Measurements from ENCODE around the gene LYST. TPM values are rescaled to one million over a fixed set of nuclear protein-coding genes. Genes with fewer than 3 reads are reported as not detected.

LYST gene
- total RNA-seq, 1 experiment from 2014 or later = 4.8 TPM

- CTCF ChIA-PET = no interaction called here
- no peaks in the 10 kb centered on the region for H3K9me3 ChIP-seq (ENCODE audit: low read length)
These were observed 49.5 kb downstream of the LYST start for GRCh38 chr1:235817101-235817728.

GRCh38 chr1:235809688-235810397, 56.9 kb downstream of the LYST start:
- Histone ChIP-seq H3K4me2 (ENCODE audit: low read length) (no peak overlapping the region), H3K9me3 (ENCODE audit: low read length) (no peaks in the 10 kb centered on the region), H3K4me3 (ENCODE audit: low read length) (no peak overlapping the region), H2AFZ (ENCODE audit: low read length) (no peak overlapping the region), H3K4me1 (ENCODE audit: insufficient read depth, low read length) (no peaks in the 10 kb centered on the region), H3K79me2 (ENCODE audit: low read length) (no peaks in the 10 kb centered on the region), H4K20me1 (ENCODE audit: low read length) (no peaks in the 10 kb centered on the region), H3F3A (ENCODE audit: low read length, unreplicated experiment) (no peaks in the 10 kb centered on the region), H3K27ac (ENCODE audit: low read length) (no peak overlapping the region), H3K36me3 (ENCODE audit: low read depth, low read length) (no peaks in the 10 kb centered on the region), H3K27me3 (ENCODE audit: low read length) (no peaks in the 10 kb centered on the region), H3K9ac (ENCODE audit: low read length) (no peak overlapping the region), H3K9me2 (replicated peaks; ENCODE audit: low read length) (no peaks in the 10 kb centered on the region)
- DNase-seq (no peak), ATAC-seq (no peak)
- TF ChIP-seq EZH2 (IDR thresholded peaks at IDR 0.05; ENCODE audit: low read length, unreplicated experiment) = no peak
- TF ChIP-seq EZH2phosphoT487 (IDR thresholded peaks at IDR 0.05; ENCODE audit: borderline replicate concordance, low read length) = no peak
- TF ChIP-seq CTCF (conservative IDR thresholded peaks at IDR 0.05; ENCODE audit: low read depth, low read length) = no peak
- BruUV-seq (replicated peaks) = no TSS peak
- ChIA-PET CTCF (no interaction called here), POLR2A (ENCODE audit: unreplicated experiment) (no interaction called here)
- intact Hi-C loops (cut with micrococcal nuclease) = no loop called here

More at GRCh38 chr1:235817101-235817728, 49.5 kb downstream of the LYST start:
- H3K4me1 ChIP-seq (ENCODE audit: insufficient read depth, low read length) = peaks cover 13% of the 10 kb centered on the region
- ATAC-seq = no peak
- no peak for DNase-seq
- POLR2A ChIA-PET (ENCODE audit: unreplicated experiment) = no interaction called here
- no peaks in the 10 kb centered on the region for H3K79me2 ChIP-seq (ENCODE audit: low read length)
- TF ChIP-seq CTCF (conservative IDR thresholded peaks at IDR 0.05; ENCODE audit: low read depth, low read length) = no peak
- no peak for TF ChIP-seq EZH2phosphoT487 (IDR thresholded peaks at IDR 0.05; ENCODE audit: borderline replicate concordance, low read length)
- no peaks in the 10 kb centered on the region for H3K36me3 ChIP-seq (ENCODE audit: low read depth, low read length)
- H2AFZ ChIP-seq (ENCODE audit: low read length) = no peak overlapping the region
- no TSS peak for BruUV-seq (replicated peaks)
- H3K4me2 ChIP-seq (ENCODE audit: low read length) = no peak overlapping the region
- intact Hi-C loops (cut with micrococcal nuclease) = no loop called here
- no peaks in the 10 kb centered on the region for H3K9me2 ChIP-seq (replicated peaks; ENCODE audit: low read length)
- H3F3A ChIP-seq (ENCODE audit: low read length, unreplicated experiment) = no peaks in the 10 kb centered on the region
- no peaks in the 10 kb centered on the region for H4K20me1 ChIP-seq (ENCODE audit: low read length)
- no peak overlapping the region for H3K27ac ChIP-seq (ENCODE audit: low read length)
- no peak overlapping the region for H3K4me3 ChIP-seq (ENCODE audit: low read length)
- H3K9ac ChIP-seq (ENCODE audit: low read length) = no peak overlapping the region
- no peaks in the 10 kb centered on the region for H3K27me3 ChIP-seq (ENCODE audit: low read length)

GRCh38 chr1:235808223-235808622, 58.5 kb downstream of the LYST start:
- no peak for ATAC-seq
- Histone ChIP-seq H3F3A (ENCODE audit: low read length, unreplicated experiment) (no peaks in the 10 kb centered on the region), H3K79me2 (ENCODE audit: low read length) (no peaks in the 10 kb centered on the region), H3K9me3 (ENCODE audit: low read length) (no peaks in the 10 kb centered on the region), H3K4me2 (ENCODE audit: low read length) (no peak overlapping the region), H3K36me3 (ENCODE audit: low read depth, low read length) (no peaks in the 10 kb centered on the region), H4K20me1 (ENCODE audit: low read length) (no peaks in the 10 kb centered on the region), H3K27me3 (ENCODE audit: low read length) (no peaks in the 10 kb centered on the region), H2AFZ (ENCODE audit: low read length) (no peak overlapping the region), H3K9me2 (replicated peaks; ENCODE audit: low read length) (no peaks in the 10 kb centered on the region), H3K4me3 (ENCODE audit: low read length) (no peak overlapping the region), H3K9ac (ENCODE audit: low read length) (no peak overlapping the region), H3K27ac (ENCODE audit: low read length) (no peak overlapping the region), H3K4me1 (ENCODE audit: insufficient read depth, low read length) (no peaks in the 10 kb centered on the region)
- DNase-seq = no peak
- ChIA-PET POLR2A (ENCODE audit: unreplicated experiment) (no interaction called here), CTCF (no interaction called here)
- intact Hi-C loops (cut with micrococcal nuclease) = no loop called here
- BruUV-seq (replicated peaks) = no TSS peak
- TF ChIP-seq EZH2 (IDR thresholded peaks at IDR 0.05; ENCODE audit: low read length, unreplicated experiment) (no peak), CTCF (conservative IDR thresholded peaks at IDR 0.05; ENCODE audit: low read depth, low read length) (no peak), EZH2phosphoT487 (IDR thresholded peaks at IDR 0.05; ENCODE audit: borderline replicate concordance, low read length) (no peak)
